Effector memory CD4-positive, alpha-beta T cell (primary cell): ENCODE data around the gene ERH.
A peak's percentile ranks its signal among the peaks of the same experiment; 100 is the strongest.

Experiments
- DNase-seq, 3 donors: peaks; one replicate each; pipeline ENCODE4 v3.0.0-alpha.2; 2020
- H3K27ac ChIP-seq: 2 replicates; pipeline ENCODE4 v1.7.0; 2013; ENCODE audit warnings: mild to moderate bottlenecking, low read length, moderate library complexity; ENCODE audit not compliant: insufficient read depth, poor library complexity, severe bottlenecking
- H3K27me3 ChIP-seq: replicated peaks from 2 replicates; pipeline ENCODE4 v1.7.0; 2013; ENCODE audit warnings: mild to moderate bottlenecking, low read length; ENCODE audit not compliant: insufficient read depth, control insufficient read depth, poor library complexity, severe bottlenecking
- H3K36me3 ChIP-seq: 2 replicates; pipeline ENCODE4 v1.7.0; 2013; ENCODE audit warnings: mild to moderate bottlenecking, low read length, moderate library complexity; ENCODE audit not compliant: control insufficient read depth, insufficient read depth
- H3K4me1 ChIP-seq: 2 replicates; pipeline ENCODE4 v1.7.0; 2013; ENCODE audit warnings: low read length, mild to moderate bottlenecking; ENCODE audit not compliant: control insufficient read depth, insufficient read depth, poor library complexity, severe bottlenecking
- H3K4me3 ChIP-seq: 2 replicates; pipeline ENCODE4 v1.7.0; 2013; ENCODE audit warnings: low read length, low read depth, mild to moderate bottlenecking; ENCODE audit not compliant: insufficient read depth, poor library complexity, severe bottlenecking
- H3K9me3 ChIP-seq: 2 replicates; pipeline ENCODE4 v1.7.0; 2013; ENCODE audit warnings: mild to moderate bottlenecking, low read length, moderate library complexity; ENCODE audit not compliant: control insufficient read depth

ERH gene

DNA sequence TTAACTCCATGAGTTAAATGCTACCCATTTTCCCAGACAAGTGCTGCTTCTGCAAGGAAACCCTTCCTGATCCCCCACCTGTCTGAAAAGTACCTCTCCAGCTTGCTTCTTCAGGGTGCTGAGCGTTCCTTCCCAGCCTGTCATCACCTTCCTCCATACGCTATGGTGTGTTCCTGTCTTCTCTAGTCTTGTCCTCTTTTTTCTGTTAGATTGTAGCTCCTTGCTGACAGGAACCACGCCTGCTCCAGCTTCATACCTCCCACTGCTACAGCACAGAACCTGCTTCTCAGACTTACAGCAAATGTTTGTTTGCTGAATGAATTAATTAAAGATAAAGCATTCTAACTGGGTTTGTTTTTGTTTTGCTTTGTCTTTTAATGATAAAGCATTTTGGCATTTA lies 39.1 kb downstream of the ERH start:
- Histone ChIP-seq H3K9me3 (no peaks in the 10 kb centered on the region), H3K4me3 (no peak overlapping the region), H3K27me3 (no peaks in the 10 kb centered on the region), H3K27ac (no peak overlapping the region), H3K36me3 (no peaks in the 10 kb centered on the region), H3K4me1 (peaks cover 8% of the 10 kb centered on the region)
- DNase-seq, result no peak

DNA sequence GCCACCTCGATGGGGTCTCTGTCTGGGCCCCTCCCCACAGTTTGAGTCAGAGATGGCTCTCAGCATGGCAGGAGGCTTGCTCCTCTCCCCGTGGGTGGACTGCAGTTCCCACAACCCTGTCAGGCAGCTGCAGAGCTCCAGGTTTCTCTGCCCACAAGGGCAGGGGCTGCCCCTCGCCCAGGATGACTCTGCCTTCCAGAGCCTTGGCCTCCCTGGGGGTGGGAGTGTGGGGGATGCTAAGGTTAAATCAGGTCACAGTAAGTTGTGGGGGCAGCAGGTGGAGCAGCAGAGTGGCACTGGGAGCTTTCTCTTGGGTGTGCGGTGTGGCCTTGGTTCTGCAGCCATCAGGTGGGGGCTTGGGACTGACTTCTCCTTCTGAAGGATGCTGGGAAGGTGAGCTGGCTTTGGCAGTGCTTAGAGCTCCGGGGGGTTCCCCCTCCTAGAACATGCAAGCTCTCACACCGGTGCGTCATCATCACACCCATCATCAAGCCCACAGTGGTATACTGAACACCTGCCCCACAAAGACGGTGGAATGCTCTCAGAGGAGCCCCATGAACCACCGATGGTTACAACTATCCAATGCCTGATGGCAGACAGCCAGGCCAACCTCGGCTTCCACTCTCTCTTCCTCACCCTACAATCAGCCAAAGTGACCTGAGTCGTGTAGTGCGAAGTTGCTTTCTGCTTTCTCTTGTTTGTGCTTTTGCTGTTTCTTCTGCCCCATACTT lies 39.7 kb downstream of the ERH start:
- Histone ChIP-seq H3K27ac (no peak overlapping the region), H3K27me3 (no peaks in the 10 kb centered on the region), H3K36me3 (no peaks in the 10 kb centered on the region), H3K9me3 (no peaks in the 10 kb centered on the region), H3K4me3 (no peak overlapping the region), H3K4me1 (peaks cover 9% of the 10 kb centered on the region)
- no peak for DNase-seq

GRCh38 chr14:69357544-69358200 lies 40.4 kb downstream of the ERH start:
- Histone ChIP-seq H3K4me1 (peaks cover 9% of the 10 kb centered on the region), H3K4me3 (no peak overlapping the region), H3K27ac (no peak overlapping the region), H3K9me3 (no peaks in the 10 kb centered on the region), H3K27me3 (no peaks in the 10 kb centered on the region), H3K36me3 (no peaks in the 10 kb centered on the region)
- no peak for DNase-seq

- Histone ChIP-seq H3K36me3 (no peaks in the 10 kb centered on the region), H3K4me1 (peaks cover 9% of the 10 kb centered on the region)
These were observed 41.1 kb downstream of the ERH start for GRCh38 chr14:69356903-69357543.

DNA sequence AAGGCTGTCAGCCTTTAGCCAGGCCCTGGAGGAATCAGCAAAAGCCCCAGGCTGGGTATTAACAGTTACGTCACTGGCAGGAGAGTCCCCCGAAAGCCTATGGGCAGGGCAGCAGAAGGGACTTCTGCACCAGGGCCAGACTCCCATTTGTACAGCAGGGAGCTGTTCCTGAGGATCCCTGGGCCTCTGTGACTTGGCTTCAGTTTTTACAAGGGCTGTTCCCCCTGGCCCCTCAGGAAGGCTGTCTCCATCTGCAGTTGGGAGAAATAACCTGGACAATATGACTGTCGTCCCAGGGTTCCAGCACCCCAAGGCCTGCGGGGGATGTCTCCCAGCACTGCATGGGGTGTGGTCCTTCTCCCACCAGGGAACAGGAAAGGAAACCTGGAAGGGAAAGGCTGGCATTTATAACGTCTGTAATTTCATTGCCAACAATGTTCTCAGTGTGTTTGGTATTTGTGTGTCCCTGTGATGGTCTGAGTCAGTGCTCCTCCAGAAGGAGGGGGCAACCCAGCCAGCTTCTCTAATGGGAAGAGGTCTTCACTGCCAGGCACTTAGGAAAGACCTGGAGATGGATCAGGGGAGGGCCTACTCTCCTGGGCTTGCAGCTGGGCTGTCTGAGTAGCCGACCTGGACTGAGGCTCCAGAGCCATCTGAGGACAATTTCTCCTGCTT lies 42.4 kb downstream of the ERH start:
- no peak for DNase-seq
- Histone ChIP-seq H3K27ac (no peak overlapping the region), H3K9me3 (no peaks in the 10 kb centered on the region), H3K27me3 (no peaks in the 10 kb centered on the region), H3K4me1 (peaks cover 9% of the 10 kb centered on the region), H3K4me3 (no peak overlapping the region), H3K36me3 (no peaks in the 10 kb centered on the region)

More at GRCh38 chr14:69356903-69357543, 41.1 kb downstream of the ERH start:
- no peak overlapping the region for H3K4me3 ChIP-seq
- DNase-seq, result no peak
- no peak overlapping the region for H3K27ac ChIP-seq
- no peaks in the 10 kb centered on the region for H3K27me3 ChIP-seq
- H3K9me3 ChIP-seq, result no peaks in the 10 kb centered on the region

DNA sequence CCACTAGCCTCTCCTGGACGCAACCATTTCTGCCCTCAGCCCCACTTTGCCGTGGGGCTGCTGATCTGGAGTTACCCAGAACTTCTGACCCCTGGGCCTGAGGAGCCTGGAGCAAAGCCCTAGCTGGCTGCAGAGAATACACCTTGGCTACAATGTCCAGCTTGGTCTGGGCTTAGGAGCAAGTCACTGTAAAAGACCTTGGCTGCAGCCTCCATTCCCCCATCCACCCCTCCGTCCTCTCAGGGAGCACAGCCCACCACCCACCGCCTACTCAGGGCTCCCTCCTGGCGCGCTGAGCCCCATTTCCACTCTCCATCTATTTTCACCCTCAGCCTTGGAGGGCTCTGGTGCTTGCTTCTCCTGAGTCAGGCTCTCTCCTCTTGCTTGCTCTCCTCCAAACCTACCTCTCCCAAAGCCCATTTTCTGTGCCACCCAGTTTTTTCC lies 42.9 kb downstream of the ERH start:
- DNase-seq, result no peak
- Histone ChIP-seq H3K4me3 (no peak overlapping the region), H3K9me3 (no peaks in the 10 kb centered on the region), H3K27ac (peak overlapping the region; percentile 27), H3K4me1 (peaks cover 9% of the 10 kb centered on the region), H3K36me3 (no peaks in the 10 kb centered on the region), H3K27me3 (no peaks in the 10 kb centered on the region)

DNA sequence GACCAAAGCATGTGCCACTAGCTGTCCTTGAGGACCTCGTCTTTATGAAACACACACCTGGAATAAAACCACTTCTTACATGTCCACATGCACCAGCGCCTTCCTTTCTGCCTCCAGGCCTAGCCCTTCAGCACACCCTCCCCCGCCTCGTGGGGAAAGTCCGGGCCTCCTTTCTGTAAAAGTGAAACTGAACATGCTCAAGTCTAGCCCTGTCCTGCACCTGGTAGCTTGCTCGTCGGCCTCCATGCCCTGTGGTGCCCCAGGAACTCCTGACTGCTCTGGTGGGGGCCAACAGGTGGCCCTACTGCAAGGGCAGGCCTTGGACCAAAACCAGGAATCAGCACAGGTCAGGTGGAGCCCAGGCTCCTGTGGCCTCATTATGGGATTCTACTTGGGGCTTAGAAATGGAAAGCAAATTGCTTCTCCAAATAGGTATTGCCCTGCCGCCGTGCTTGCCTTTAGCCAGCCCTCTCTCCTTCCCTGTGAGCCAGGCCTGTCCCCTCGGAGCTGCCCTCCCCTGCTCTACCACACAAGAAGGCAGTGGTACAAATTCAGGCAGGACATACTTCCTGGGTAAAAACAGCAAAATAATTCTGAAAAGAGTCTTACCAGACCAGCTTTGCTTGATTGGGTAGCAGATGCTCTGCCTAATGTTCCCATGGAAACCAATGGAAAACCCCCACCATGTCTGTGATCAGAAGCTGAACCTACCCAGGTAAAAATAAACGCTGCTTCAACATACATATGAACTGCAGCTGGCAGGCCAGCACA lies 43.5 kb downstream of the ERH start:
- no peaks in the 10 kb centered on the region for H3K27me3 ChIP-seq
- H3K4me1 ChIP-seq, result peaks cover 9% of the 10 kb centered on the region
- DNase-seq, result peak in 2 of 3 donors; percentile 14 to 15
- H3K9me3 ChIP-seq, result no peaks in the 10 kb centered on the region
- no peaks in the 10 kb centered on the region for H3K36me3 ChIP-seq
- peak overlapping the region; percentile 32 for H3K4me3 ChIP-seq
- peak overlapping the region; percentile 27 for H3K27ac ChIP-seq

DNA sequence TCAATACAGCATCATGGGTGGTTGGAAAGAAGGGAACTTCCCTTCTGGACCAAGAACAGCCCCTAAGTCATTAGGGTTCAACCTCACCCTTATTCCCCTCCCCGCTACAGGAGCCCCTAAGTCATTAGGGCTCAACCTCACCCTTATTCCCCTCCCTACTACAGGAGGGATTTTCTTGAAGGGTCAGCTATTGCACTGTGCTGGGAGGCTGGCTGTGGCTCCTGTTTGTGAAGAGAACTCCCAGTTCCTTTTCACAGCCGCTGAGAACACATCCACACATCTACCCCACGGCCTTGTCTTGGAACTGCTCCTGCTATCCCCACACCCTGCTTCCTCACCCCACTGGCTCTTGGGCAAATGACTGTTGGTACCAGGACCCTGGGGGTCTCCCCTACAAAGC lies 44.9 kb downstream of the ERH start:
- H3K36me3 ChIP-seq, result no peaks in the 10 kb centered on the region
- no peak overlapping the region for H3K27ac ChIP-seq
- no peak overlapping the region for H3K4me3 ChIP-seq
- peaks cover 9% of the 10 kb centered on the region for H3K4me1 ChIP-seq
- H3K27me3 ChIP-seq, result no peaks in the 10 kb centered on the region
- no peak for DNase-seq
- no peaks in the 10 kb centered on the region for H3K9me3 ChIP-seq

DNA sequence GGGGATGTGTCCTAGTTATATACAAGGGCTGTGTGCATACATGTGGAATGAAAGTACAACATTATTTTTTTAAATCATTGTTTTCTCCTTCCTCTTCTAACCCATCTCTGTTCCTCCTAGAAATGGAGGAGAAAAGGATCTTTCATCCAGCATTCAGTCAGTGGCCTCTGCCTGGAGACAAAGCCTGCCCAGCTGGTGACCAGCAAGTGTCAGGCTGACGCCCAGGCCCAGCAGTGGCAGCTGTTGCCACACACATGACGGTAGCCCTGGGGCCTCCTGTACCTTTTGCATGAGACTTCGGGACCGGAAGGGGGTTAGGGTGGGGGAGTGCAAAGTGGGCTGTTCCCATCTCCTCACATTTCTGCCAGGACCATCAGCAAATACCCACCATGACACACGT lies 46.2 kb downstream of the ERH start:
- DNase-seq, result no peak
- Histone ChIP-seq H3K27me3 (no peaks in the 10 kb centered on the region), H3K9me3 (no peaks in the 10 kb centered on the region)

More for the DNA sequence above, 46.2 kb downstream of the ERH start:
- no peaks in the 10 kb centered on the region for H3K36me3 ChIP-seq
- H3K4me1 ChIP-seq, result peaks cover 9% of the 10 kb centered on the region
- no peak overlapping the region for H3K4me3 ChIP-seq
- no peak overlapping the region for H3K27ac ChIP-seq
